Activated CD4-positive, alpha-beta T cell treated with anti-CD3 and anti-CD28 coated beads, Interleukin-2, amount 50 U/mL, for 1 hour (primary cell): Measurements from ENCODE around the gene TAF11L3.
"Not testable (repeated sequence)": the region's sequence is repeated elsewhere in the genome, so short reads cannot be mapped to it uniquely, and the experiment has no call there.

ENCODE experiments used
- DNase-seq: peaks from one replicate; pipeline ENCODE4 v3.0.0-alpha.2; 2020

Gene TAF11L3

GRCh38 chr5:17518067-17518466 is at the start of gene TAF11L3:
TAF11L3 (plus strand) TSS chr5:17518367.
- DNase-seq: not testable (repeated sequence)

DNA sequence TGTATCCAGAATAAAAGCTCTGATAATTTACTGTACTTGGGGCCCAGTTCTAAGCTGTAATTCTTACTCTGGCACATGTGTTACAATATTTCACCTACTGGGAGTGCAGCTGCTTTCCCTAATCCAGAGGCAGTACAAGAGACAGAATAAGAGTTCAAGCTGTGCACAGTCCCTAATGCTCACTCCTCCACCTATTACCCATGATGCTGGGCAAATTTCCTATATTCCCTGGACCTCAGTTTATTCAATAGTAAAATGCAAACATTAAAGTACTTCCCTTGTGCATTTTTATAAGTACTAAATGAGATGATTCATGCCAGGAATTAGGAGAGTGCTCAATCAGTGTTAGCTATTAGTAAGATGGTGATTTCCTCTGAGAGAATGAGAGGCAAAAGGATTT is 48.1 kb upstream of the TAF11L3 start:
- no peak for DNase-seq

GRCh38 chr5:17475064-17475463 is 43.1 kb upstream of the TAF11L3 start:
- not testable (repeated sequence) for DNase-seq

GRCh38 chr5:17477043-17477442 is 41.1 kb upstream of the TAF11L3 start:
- no peak for DNase-seq

DNA sequence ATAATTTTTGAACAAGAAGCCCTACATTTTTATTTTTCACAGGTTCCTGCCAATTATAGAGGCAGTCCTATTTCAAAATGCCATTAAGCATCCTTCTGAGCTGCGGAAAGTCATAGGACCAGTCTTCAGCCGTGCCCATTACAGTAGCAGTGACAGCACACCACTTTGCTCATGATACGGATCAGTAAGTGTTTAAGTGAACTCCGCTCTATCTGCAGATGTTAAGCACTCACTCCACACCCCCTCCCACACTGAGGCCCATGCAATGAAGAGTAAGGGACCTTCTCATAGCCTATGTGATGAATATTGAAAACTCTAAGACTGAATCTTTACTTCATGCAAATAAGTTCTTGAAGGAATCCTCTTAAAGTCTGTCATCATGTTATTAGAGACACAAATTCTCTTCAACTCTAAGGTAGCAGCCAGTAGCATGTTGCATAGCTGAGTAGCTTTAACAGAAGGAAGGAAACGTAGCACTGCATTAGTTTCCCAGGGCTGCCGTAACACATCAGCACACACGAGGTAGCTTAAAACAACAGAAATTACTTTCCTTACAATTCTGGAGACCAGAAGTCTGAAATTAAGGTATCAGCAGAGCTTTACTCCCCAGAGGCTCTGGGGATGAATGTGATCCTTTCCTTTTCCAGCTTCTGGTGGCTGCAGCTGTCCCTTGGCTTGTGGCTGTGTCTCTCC is 40.4 kb upstream of the TAF11L3 start:
- DNase-seq: no peak

DNA sequence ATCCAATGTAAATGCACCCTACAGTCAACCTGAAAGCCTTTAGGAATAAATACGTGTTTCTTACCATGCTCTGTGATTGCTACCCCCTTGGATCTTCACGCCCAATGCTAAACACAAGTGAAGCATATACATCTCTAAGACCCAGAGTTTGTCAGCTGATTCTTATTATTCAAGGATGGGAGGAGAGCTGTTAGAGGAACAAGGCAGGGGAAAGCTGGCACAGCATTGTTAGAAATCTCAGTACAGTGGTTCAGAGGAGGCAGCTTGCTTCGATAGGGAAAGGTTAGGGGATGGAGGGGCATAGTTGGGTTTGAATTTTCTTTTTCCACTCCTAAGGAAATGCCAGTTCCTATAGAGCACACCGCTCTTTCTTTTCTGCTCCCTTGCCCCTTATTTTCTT is 36.8 kb upstream of the TAF11L3 start:
- no peak for DNase-seq

DNA sequence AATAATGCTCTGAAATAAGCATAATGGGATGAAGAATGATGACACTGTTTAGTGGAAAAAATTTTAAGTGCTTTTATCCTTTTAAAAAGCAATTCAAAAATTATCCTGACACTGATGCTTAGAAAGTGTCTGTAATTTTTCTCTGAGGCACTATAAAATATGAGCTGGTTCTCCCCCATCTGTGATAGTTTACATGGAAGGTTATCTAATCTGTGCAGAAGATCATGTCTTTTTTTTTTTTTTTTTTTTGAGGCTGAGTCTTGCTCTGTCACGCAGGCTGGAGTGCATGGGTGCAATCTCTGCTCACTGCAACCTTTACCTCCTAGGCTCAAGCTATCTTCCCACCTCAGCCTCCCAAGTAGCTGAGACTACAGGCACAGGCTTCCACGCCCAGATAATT is 35.4 kb upstream of the TAF11L3 start:
- no peak for DNase-seq

DNA sequence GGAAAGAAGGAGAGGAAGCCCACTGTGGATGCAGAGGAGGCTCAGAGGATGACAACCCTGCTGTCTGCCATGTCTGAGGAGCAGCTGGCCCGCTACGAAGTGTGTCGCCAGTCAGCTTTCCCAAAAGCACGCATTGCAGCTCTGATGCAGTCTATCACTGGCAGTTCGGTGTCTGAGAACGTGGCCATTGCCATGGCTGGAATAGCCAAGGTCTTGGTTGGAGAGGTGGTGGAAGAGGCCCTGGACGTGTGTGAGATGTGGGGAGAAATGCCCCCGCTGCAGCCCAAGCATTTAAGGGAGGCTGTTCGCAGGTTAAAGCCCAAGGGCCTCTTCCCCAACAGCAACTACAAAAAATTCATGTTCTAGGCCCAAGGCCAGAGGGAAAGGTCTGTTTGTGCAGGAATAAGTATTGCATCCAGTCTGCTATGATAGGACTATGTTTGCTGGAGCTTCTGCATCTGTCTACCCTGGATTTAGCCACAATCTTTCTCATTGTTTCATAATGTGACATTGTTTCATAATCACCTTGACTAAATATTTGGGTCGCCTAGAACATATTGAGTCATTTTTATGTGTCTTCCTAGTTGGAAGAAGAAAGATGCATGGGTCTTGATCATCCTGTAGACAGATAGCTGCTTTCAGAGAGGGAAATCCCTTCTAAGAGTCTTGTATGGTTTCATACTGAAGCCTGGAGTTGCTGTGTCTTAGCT is 31.5 kb upstream of the TAF11L3 start:
- not testable (repeated sequence) for DNase-seq

DNA sequence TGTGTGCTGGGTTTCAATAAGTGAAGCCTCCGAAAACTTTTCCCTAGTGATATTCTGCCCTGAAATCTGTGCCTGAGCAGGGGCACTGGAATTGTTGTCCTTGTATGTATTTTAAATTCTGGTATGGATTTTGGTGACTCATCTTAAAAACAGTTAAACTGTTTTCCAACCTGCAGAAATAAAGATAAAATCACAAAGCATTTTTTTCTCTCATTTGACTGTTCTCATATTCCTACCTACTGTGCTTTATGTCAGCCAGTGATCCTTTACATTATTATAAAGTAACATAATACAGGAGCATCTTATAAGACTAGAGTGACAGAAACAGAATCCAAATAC is 31.0 kb upstream of the TAF11L3 start:
- DNase-seq: no peak

DNA sequence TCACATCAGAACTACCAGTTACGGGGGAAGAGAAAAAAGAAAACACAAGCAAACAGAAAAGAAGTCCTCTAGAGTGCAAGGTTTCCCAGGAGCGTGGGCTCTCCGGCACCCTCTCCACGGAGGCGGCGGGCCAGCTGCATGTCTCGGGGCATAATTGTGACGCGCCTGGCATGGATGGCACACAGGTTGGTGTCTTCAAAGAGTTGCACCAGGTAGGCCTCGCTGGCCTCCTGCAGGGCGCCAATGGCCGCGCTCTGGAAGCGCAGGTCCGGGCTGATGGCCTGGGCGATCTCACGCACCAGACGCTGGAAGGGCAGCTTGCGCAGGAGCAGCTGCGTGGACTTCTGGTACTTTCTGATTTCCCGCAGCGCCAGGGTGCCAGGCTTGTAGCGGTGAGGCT is 26.9 kb upstream of the TAF11L3 start:
- not testable (repeated sequence) for DNase-seq

DNA sequence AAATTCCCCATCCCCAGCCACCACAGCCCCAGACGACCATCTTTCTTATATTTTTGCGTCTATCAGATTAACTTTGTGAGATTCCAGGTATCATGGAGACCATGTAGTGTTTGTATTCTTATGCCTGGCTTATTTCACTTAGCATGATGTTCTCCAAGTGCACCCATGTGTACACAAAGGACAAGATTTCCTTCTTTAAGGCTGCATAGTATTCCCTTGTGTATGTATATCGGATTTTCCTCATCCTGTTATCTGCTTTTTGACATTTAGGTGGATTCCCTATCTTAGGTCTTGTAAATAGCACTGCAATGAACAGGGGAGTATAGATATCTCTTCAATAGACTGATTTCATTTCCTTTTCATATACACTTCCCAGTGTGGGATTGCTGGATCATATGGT is 25.4 kb upstream of the TAF11L3 start:
- no peak for DNase-seq

GRCh38 chr5:17497446-17497845 is 20.7 kb upstream of the TAF11L3 start:
- no peak for DNase-seq

- DNase-seq: not testable (repeated sequence)
These were observed 20.2 kb upstream of the TAF11L3 start, which contains the start of gene TAF11L2 for GRCh38 chr5:17497931-17498330. TAF11L2 (plus strand) TSS chr5:17498231.

DNA sequence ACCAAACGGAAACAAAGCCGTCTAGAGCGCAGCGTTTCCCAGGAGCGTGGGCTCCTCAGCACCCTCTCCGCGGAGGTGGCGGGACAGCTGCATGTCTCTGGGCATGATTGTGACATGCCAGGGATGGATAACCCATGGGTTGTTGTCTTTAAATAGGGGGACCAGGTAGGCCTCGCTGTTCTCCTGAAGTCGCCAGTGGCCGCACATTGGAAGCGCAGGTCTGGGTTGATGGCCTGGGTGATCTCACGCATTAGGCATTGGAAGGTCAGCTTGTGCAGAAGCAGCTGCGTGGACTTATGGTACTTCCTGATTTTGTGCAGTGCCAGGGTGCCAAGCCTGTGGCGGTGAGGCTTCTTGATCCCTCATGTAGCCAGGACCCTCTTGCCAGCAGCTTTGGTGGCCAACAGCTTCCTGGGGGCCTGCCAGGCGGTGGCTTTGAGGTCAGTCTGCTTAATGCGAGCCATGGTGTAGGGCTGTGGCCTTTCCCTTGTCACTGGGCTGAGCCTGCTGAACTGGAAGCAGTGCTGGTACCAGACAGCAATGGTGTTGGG is 6.3 kb upstream of the TAF11L3 start:
- DNase-seq: no peak

- DNase-seq: not testable (repeated sequence)
These were observed 641 bp upstream of the TAF11L3 start for GRCh38 chr5:17517526-17517925.

DNA sequence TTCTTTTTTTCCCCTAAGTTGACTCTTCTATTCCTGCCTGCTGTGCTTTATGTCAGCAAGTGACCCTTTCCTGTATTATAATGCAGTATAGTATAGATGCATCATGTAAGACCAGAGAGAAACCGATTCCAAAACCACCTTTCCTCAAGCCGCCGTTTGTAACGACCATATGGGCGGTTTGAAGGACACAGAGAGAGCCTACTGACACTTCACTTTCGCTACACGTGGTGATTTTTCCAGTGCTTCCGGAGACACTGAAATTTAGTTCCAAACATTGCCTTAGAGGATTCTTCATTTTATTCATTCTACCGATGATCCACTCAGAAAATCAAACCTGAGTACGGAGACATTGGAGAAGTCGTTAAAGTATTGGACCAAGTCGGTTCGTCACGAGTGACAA is 1.3 kb downstream of the TAF11L3 start:
- DNase-seq: not testable (repeated sequence)

- not testable (repeated sequence) for DNase-seq
These were observed 3.3 kb downstream of the TAF11L3 start, which contains the start of gene TAF11L4 for GRCh38 chr5:17521501-17521900. TAF11L4 (plus strand) TSS chr5:17521801.

GRCh38 chr5:17524935-17525334 is 6.8 kb downstream of the TAF11L3 start, which contains the start of gene TAF11L5:
TAF11L5 (plus strand) TSS chr5:17525235.
- DNase-seq: not testable (repeated sequence)

DNA sequence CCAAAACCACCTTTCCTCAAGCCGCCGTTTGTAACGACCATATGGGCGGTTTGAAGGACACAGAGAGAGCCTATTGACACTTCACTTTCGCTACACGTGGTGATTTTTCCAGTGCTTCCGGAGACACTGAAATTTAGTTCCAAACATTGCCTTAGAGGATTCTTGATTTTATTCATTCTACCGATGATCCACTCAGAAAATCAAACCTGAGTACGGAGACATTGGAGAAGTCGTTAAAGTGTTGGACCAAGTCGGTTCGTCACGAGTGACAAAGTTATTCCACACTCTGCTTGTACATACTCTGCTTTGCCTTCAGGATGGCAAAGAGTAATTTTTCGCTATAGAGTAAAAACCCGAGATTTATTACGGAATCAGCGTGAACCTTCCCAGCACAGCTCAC is 8.3 kb downstream of the TAF11L3 start:
- DNase-seq: peak; percentile 5

GRCh38 chr5:17528369-17528768 is 10.2 kb downstream of the TAF11L3 start, which contains the start of gene TAF11L6:
TAF11L6 (plus strand) TSS chr5:17528669.
- not testable (repeated sequence) for DNase-seq
